Colonic mucosa (tissue), 4 donors: ENCODE results near the gene RYR2. TPM values are rescaled to one million over a fixed set of nuclear protein-coding genes. Genes with fewer than 3 reads are reported as not detected.

Experiments
- DNase-seq: peaks from one replicate; pipeline ENCODE4 v3.0.0-alpha.2; 2020
- H3K27ac ChIP-seq: fragments of 200-600 bp; one replicate; pipeline ENCODE4 v1.8.0; 2021
- H3K27me3 ChIP-seq: fragments of 200-600 bp; one replicate; pipeline ENCODE4 v1.8.0; 2021
- H3K36me3 ChIP-seq: fragments of 200-600 bp; one replicate; pipeline ENCODE4 v1.8.0; 2021
- H3K4me1 ChIP-seq: fragments of 200-600 bp; one replicate; pipeline ENCODE4 v1.8.0; 2021; ENCODE audit warnings: mild to moderate bottlenecking
- H3K4me3 ChIP-seq: fragments of 200-600 bp; one replicate; pipeline ENCODE4 v1.8.0; 2021
- H3K9ac ChIP-seq, 2 donors: one replicate each; pipeline ENCODE4 v1.7.0; 2013; ENCODE audit warnings: control low read depth in 2 of 2, low read depth in 2 of 2, low read length in 2 of 2
- H3K9me3 ChIP-seq: fragments of 200-600 bp; one replicate; pipeline ENCODE4 v1.8.0; 2021
- intact Hi-C: fragments of 100-400 bp; cut with DNase I; formaldehyde crosslinking; loops from one replicate; pipeline ENCODE4 v1.14.1; 2022
- total RNA-seq, 2 donors: library from RNA; stranded (reverse); fragmentation: NEBNext Ultra II Directional in 1 of 2; extraction: Animal tissue kit (Norgen Biotek cat#: 25700) in 1 of 2; gene quantifications; one replicate each; pipeline ENCODE4 v1.2.1, GENCODE V29; 2021
- TF ChIP-seq, protein P1 (sequence below): fragments of 200-600 bp; IDR thresholded peaks from one replicate; pipeline ENCODE4 v1.8.0; 2022; ENCODE audit warnings: antibody characterized with exemption, mild to moderate bottlenecking
- donor health status: healthy.
- donor health status: DM: no; HTN: no; CAD: no.
- donor health status: DM: no; HTN: no; CAD: no.

The RYR2 gene
- total RNA-seq, 2 donors from 2014 or later: 0.15 to 0.56 TPM

- Histone ChIP-seq H3K4me3 (no peak overlapping the region), H3K27me3 (no peaks in the 10 kb centered on the region), H3K4me1 (no peaks in the 10 kb centered on the region), H3K27ac (no peak overlapping the region), H3K9me3 (no peaks in the 10 kb centered on the region), H3K9ac (no peak overlapping the region), H3K36me3 (no peaks in the 10 kb centered on the region)
- intact Hi-C loops: no loop called here
- TF ChIP-seq, protein P1, sequence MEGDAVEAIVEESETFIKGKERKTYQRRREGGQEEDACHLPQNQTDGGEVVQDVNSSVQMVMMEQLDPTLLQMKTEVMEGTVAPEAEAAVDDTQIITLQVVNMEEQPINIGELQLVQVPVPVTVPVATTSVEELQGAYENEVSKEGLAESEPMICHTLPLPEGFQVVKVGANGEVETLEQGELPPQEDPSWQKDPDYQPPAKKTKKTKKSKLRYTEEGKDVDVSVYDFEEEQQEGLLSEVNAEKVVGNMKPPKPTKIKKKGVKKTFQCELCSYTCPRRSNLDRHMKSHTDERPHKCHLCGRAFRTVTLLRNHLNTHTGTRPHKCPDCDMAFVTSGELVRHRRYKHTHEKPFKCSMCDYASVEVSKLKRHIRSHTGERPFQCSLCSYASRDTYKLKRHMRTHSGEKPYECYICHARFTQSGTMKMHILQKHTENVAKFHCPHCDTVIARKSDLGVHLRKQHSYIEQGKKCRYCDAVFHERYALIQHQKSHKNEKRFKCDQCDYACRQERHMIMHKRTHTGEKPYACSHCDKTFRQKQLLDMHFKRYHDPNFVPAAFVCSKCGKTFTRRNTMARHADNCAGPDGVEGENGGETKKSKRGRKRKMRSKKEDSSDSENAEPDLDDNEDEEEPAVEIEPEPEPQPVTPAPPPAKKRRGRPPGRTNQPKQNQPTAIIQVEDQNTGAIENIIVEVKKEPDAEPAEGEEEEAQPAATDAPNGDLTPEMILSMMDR: no peak
- DNase-seq: no peak
Measured at GRCh38 chr1:237164406-237165352, 122.7 kb downstream of the RYR2 start.

DNA sequence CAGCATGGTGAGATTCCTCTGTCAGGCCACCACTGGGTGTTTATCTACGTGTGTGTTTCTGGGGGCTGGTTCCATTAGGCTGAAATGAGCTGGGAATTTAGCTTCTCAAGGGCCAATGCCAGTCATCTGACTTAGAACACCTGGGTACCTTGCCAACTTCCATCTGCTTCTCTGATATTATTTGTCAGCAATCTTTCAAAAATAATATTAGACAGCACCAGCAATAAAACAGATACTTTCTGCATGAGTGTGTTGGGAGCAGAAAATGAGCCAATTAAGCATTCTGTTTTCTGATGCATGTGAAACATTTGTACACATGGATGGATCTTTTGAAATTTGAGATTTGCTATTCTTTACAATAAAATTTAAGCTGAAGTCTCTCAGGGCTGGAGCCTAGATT lies 124.1 kb downstream of the RYR2 start:
- Histone ChIP-seq H3K4me1 (no peaks in the 10 kb centered on the region), H3K27ac (no peak overlapping the region), H3K36me3 (no peaks in the 10 kb centered on the region), H3K27me3 (no peaks in the 10 kb centered on the region), H3K9ac (no peak overlapping the region), H3K9me3 (no peaks in the 10 kb centered on the region), H3K4me3 (no peak overlapping the region)
- TF ChIP-seq, protein P1: no peak
- intact Hi-C loops: no loop called here
- DNase-seq: no peak

DNA sequence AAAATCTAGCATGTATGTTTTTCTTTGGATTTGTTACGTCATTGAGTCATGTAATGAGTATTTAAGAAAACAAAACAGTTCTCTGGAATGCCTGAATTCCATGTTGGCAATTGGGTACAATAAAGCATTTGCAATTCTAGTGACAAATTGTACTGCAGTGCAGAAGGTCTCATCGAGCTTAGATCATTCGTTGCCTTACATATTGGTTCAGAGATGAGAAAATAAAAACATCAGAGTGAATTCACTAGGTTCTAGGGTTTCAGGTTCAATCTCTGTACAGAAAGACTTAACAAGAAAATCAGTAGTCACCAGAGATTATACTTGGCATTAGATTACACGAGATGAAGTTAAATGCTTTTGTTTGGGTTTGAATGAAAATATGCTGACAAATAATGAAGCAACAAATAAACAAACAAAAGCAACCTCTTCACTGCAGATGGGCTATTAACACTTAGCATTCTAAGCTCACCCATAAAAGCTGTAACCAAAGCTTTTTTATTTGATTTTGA lies 124.7 kb downstream of the RYR2 start:
- no peaks in the 10 kb centered on the region for H3K9me3 ChIP-seq
- H3K27ac ChIP-seq: no peak overlapping the region
- no peak overlapping the region for H3K9ac ChIP-seq
- no peak overlapping the region for H3K4me3 ChIP-seq
- TF ChIP-seq, protein P1: no peak
- no peaks in the 10 kb centered on the region for H3K4me1 ChIP-seq
- DNase-seq: no peak
- H3K36me3 ChIP-seq: no peaks in the 10 kb centered on the region
- H3K27me3 ChIP-seq: no peaks in the 10 kb centered on the region
- intact Hi-C loops: no loop called here

- DNase-seq: no peak
- TF ChIP-seq, protein P1: no peak
- H3K4me3 ChIP-seq: no peak overlapping the region
- H3K27ac ChIP-seq: no peak overlapping the region
- H3K27me3 ChIP-seq: no peaks in the 10 kb centered on the region
- intact Hi-C loops: no loop called here
- no peaks in the 10 kb centered on the region for H3K36me3 ChIP-seq
- no peaks in the 10 kb centered on the region for H3K4me1 ChIP-seq
- H3K9ac ChIP-seq: no peak overlapping the region
- H3K9me3 ChIP-seq: no peaks in the 10 kb centered on the region
Measured at GRCh38 chr1:237170149-237170548, 128.2 kb downstream of the RYR2 start.

- intact Hi-C loops: no loop called here
- Histone ChIP-seq H3K9me3 (no peaks in the 10 kb centered on the region), H3K27me3 (no peaks in the 10 kb centered on the region), H3K36me3 (no peaks in the 10 kb centered on the region), H3K27ac (no peak overlapping the region), H3K4me3 (no peak overlapping the region), H3K4me1 (no peaks in the 10 kb centered on the region), H3K9ac (no peak overlapping the region)
- no peak for DNase-seq
- TF ChIP-seq, protein P1: no peak
Measured at GRCh38 chr1:237171454-237172117, 129.6 kb downstream of the RYR2 start.
